ENCODE results near the gene SYT10.
"Not testable (repeated sequence)": the region's sequence is repeated elsewhere in the genome, so short reads cannot be mapped to it uniquely, and the experiment has no call there.

The SYT10 gene

DNA sequence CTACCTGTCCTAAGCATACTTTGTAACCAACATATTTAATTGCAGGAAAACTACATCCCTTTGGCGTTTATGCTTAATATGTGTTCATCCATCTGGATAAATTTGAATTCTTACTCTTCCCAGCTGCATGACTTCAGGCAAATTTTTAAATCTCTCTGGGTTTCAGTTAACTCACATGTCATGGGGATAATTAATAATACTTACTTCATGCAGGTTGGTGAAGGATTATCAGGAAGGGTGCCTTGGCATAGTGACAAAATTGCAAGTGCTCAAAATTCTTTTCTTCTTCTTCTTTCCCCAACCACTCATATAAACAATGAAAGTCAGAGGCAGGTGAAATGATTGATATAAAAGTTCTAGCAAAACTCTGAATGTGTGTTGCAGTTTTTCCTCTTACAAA is 15.9 kb downstream of the SYT10 start:
- TF ChIP-seq, protein P1, sequence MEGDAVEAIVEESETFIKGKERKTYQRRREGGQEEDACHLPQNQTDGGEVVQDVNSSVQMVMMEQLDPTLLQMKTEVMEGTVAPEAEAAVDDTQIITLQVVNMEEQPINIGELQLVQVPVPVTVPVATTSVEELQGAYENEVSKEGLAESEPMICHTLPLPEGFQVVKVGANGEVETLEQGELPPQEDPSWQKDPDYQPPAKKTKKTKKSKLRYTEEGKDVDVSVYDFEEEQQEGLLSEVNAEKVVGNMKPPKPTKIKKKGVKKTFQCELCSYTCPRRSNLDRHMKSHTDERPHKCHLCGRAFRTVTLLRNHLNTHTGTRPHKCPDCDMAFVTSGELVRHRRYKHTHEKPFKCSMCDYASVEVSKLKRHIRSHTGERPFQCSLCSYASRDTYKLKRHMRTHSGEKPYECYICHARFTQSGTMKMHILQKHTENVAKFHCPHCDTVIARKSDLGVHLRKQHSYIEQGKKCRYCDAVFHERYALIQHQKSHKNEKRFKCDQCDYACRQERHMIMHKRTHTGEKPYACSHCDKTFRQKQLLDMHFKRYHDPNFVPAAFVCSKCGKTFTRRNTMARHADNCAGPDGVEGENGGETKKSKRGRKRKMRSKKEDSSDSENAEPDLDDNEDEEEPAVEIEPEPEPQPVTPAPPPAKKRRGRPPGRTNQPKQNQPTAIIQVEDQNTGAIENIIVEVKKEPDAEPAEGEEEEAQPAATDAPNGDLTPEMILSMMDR (IDR thresholded peaks at IDR 0.05; ENCODE audit: low read depth, low read length) = no peak
- Histone ChIP-seq H3K27me3 (ENCODE audit: insufficient read depth, low read depth, severe bottlenecking) (peaks cover 29% of the 10 kb centered on the region), H3K9me3 (ENCODE audit: severe bottlenecking) (no peaks in the 10 kb centered on the region), H3K27ac (no peak overlapping the region), H3K4me3 (ENCODE audit: low read depth, low read length) (no peak overlapping the region), H3K36me3 (no peaks in the 10 kb centered on the region)
- no peak for DNase-seq

GRCh38 chr12:33412410-33412809 is 27.2 kb downstream of the SYT10 start:
- not testable (repeated sequence) for H3K36me3 ChIP-seq; H3K4me3 ChIP-seq (ENCODE audit: low read depth, low read length); H3K9me3 ChIP-seq (ENCODE audit: severe bottlenecking); DNase-seq; H3K27ac ChIP-seq
- peaks cover 44% of the 10 kb centered on the region for H3K27me3 ChIP-seq (ENCODE audit: insufficient read depth, low read depth, severe bottlenecking)

GRCh38 chr12:33383503-33383902 is 56.1 kb downstream of the SYT10 start:
- no peak overlapping the region for H3K27ac ChIP-seq

DNA sequence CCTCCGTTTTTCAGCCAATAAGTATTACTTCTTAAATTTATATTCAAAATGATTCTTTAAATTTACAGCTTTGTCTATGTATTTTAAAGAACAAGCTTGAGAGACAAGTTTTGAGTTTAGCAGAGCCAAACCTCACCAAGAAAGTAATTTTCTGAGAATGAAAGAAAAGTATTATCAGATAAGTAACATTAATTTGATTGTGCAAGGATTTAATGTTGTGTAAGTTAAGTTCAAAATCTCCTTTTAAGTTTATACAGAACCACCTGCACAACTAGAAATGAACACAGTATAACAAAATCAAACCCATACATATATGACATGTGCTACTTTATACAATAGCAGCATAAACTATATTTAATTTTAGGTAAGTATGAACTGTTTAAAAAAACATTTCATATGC is 63.5 kb downstream of the SYT10 start:
- H3K27me3 ChIP-seq (ENCODE audit: insufficient read depth, low read depth, severe bottlenecking) = peaks cover 57% of the 10 kb centered on the region
- no peaks in the 10 kb centered on the region for H3K9me3 ChIP-seq (ENCODE audit: severe bottlenecking)
- H3K36me3 ChIP-seq = no peaks in the 10 kb centered on the region
- no peak overlapping the region for H3K4me3 ChIP-seq (ENCODE audit: low read depth, low read length)
- no peak overlapping the region for H3K27ac ChIP-seq
- TF ChIP-seq, protein P1 (IDR thresholded peaks at IDR 0.05; ENCODE audit: low read depth, low read length) = no peak
- DNase-seq = no peak

More at GRCh38 chr12:33383503-33383902, 56.1 kb downstream of the SYT10 start:
- H3K4me3 ChIP-seq (ENCODE audit: low read depth, low read length) = no peak overlapping the region
- H3K27me3 ChIP-seq (ENCODE audit: insufficient read depth, low read depth, severe bottlenecking) = peaks cover 28% of the 10 kb centered on the region
- no peaks in the 10 kb centered on the region for H3K36me3 ChIP-seq
- H3K9me3 ChIP-seq (ENCODE audit: severe bottlenecking) = no peaks in the 10 kb centered on the region
- TF ChIP-seq, protein P1 (IDR thresholded peaks at IDR 0.05; ENCODE audit: low read depth, low read length) = no peak
- DNase-seq = no peak

DNA sequence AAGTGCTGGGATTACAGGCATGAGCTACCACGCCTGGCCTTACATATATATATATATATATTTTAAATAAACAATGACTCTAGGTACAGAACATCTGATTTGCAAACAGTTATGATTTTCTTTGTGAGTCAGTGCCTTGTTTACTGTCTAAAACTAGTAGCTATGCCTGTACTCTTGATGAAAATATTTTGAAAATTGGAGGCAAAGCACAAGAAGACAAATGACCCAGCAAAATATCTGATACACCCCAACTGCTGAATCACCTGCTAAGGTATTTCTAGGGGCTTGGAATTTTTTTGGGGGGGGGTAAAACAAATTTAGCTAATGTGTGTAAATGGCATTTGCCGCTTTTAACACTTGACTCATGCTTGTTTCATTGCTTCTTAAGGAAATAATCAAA is 69.3 kb downstream of the SYT10 start:
- H3K36me3 ChIP-seq = no peaks in the 10 kb centered on the region
- H3K4me3 ChIP-seq (ENCODE audit: low read depth, low read length) = no peak overlapping the region
- peaks cover 44% of the 10 kb centered on the region for H3K27me3 ChIP-seq (ENCODE audit: insufficient read depth, low read depth, severe bottlenecking)
- TF ChIP-seq, protein P1 (IDR thresholded peaks at IDR 0.05; ENCODE audit: low read depth, low read length) = no peak
- H3K9me3 ChIP-seq (ENCODE audit: severe bottlenecking) = no peaks in the 10 kb centered on the region
- no peak for DNase-seq
- no peak overlapping the region for H3K27ac ChIP-seq

- no peaks in the 10 kb centered on the region for H3K9me3 ChIP-seq (ENCODE audit: severe bottlenecking)
- no peak overlapping the region for H3K27ac ChIP-seq
- TF ChIP-seq, protein P1 (IDR thresholded peaks at IDR 0.05; ENCODE audit: low read depth, low read length) = no peak
- no peak overlapping the region for H3K4me3 ChIP-seq (ENCODE audit: low read depth, low read length)
- DNase-seq = no peak
- peaks cover 32% of the 10 kb centered on the region for H3K27me3 ChIP-seq (ENCODE audit: insufficient read depth, low read depth, severe bottlenecking)
- H3K36me3 ChIP-seq = no peaks in the 10 kb centered on the region
Observed at GRCh38 chr12:33357181-33357580, 82.4 kb downstream of the SYT10 start.
